ENCODE data around the gene ZNF678. TPM values are rescaled to one million over a fixed set of nuclear protein-coding genes. Genes with fewer than 3 reads are reported as not detected.
"Not testable (repeated sequence)": the region's sequence is repeated elsewhere in the genome, so short reads cannot be mapped to it uniquely, and the experiment has no call there.

Gene ZNF678
- total RNA-seq, 4 donors from 2014 or later: 4.3 to 10.0 (median 6.3) TPM

DNA sequence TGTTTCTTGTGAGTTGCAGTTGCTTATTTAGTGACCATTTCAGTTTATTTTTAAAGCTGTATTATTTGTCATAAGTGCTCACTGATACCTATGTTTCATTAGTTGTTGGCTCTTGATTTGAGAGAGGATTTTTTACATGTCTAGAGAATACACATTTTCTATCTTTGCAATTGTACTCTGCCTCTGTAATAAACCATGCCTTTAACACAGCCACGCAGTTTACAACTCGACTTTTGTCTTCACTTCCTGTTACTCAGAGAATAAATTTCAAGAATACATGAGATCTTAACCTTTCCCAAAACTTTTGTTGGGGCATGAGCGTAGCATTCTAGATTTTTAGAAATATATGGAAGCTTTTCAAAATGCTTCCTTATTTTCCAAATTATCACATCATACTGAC is 14.9 kb upstream of the ZNF678 start:
- no peak overlapping the region for H3K4me3 ChIP-seq
- peaks cover 0 to 6% (median 0%) of the 10 kb centered on the region in 3 donors for H3K4me1 ChIP-seq
- no peak overlapping the region for H3K27ac ChIP-seq
- ATAC-seq: no peak
- 39 to 75% methylated on average over 3 of the region's 3 CpGs for WGBS, 2 donors (ENCODE audit: low coverage in 1 of 2)
- no peak for TF ChIP-seq POLR2AphosphoS5 (IDR thresholded peaks at IDR 0.05)
- TF ChIP-seq POLR2A (IDR thresholded peaks at IDR 0.05): no peak
- no peak for TF ChIP-seq EP300 (IDR thresholded peaks at IDR 0.05)
- TF ChIP-seq, protein P1, sequence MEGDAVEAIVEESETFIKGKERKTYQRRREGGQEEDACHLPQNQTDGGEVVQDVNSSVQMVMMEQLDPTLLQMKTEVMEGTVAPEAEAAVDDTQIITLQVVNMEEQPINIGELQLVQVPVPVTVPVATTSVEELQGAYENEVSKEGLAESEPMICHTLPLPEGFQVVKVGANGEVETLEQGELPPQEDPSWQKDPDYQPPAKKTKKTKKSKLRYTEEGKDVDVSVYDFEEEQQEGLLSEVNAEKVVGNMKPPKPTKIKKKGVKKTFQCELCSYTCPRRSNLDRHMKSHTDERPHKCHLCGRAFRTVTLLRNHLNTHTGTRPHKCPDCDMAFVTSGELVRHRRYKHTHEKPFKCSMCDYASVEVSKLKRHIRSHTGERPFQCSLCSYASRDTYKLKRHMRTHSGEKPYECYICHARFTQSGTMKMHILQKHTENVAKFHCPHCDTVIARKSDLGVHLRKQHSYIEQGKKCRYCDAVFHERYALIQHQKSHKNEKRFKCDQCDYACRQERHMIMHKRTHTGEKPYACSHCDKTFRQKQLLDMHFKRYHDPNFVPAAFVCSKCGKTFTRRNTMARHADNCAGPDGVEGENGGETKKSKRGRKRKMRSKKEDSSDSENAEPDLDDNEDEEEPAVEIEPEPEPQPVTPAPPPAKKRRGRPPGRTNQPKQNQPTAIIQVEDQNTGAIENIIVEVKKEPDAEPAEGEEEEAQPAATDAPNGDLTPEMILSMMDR (IDR thresholded peaks at IDR 0.05): no peak
- peaks cover 0 to 18% (median 0%) of the 10 kb centered on the region in 3 donors for H3K9me3 ChIP-seq
- H3K27me3 ChIP-seq: no peaks in the 10 kb centered on the region
- no peaks in the 10 kb centered on the region for H3K36me3 ChIP-seq

DNA sequence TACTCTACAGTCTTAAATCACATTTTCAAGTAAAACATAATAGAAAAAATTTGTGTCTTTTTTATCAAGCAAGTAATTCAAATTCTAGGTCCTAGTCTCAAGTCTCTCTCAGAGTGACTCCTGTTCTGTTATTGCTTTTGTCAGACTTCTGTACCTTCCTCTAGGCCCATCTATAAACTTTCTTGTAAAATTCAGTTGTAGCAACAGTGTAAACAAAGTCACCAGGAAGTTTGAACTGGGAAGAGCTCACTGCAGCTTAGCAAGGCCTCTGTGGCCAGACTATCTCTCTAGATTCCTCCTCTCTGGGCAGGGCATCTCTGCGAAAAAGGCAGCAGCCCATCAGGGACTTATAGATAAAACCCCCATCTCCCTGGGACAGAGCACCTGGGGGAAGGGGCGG is 13.5 kb upstream of the ZNF678 start:
- TF ChIP-seq EP300 (IDR thresholded peaks at IDR 0.05) (no peak), POLR2A (IDR thresholded peaks at IDR 0.05) (no peak), POLR2AphosphoS5 (IDR thresholded peaks at IDR 0.05) (no peak)
- TF ChIP-seq, protein P1 (IDR thresholded peaks at IDR 0.05): no peak
- H3K4me1 ChIP-seq: no peaks in the 10 kb centered on the region
- H3K36me3 ChIP-seq: no peaks in the 10 kb centered on the region
- WGBS, 2 donors (ENCODE audit: low coverage in 1 of 2): no CpG with 5 or more reads among the region's 2 CpGs
- H3K4me3 ChIP-seq: no peak overlapping the region
- H3K27me3 ChIP-seq: no peaks in the 10 kb centered on the region
- peaks cover 0 to 18% (median 0%) of the 10 kb centered on the region in 3 donors for H3K9me3 ChIP-seq
- H3K27ac ChIP-seq: no peak overlapping the region
- ATAC-seq: no peak

DNA sequence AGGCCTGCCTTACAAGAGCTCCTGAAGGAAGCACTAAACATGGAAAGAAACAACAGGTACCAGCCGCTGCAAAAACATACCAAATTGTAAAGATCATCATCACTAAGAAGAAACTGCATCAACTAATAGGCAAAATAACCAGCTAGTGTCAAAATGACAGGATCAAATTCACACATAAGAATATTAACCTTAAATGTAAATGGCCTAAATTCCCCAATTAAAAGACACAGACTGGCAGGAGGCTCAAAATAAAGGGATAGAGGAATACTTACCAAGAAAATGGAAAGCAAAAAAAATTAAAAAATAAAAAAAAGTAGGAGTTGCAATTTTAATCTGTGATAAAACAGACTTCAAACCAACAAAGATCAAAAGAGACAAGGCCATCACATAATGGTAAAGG is 11.5 kb upstream of the ZNF678 start:
- H3K27ac ChIP-seq, H3K4me1 ChIP-seq, H3K27me3 ChIP-seq, ATAC-seq, H3K36me3 ChIP-seq, H3K4me3 ChIP-seq: not testable (repeated sequence)
- H3K9me3 ChIP-seq: peaks cover 0 to 18% (median 0%) of the 10 kb centered on the region in 3 donors
- WGBS, 2 donors (ENCODE audit: low coverage in 1 of 2): 86 to 100% methylated on average over 1 of the region's 1 CpG

DNA sequence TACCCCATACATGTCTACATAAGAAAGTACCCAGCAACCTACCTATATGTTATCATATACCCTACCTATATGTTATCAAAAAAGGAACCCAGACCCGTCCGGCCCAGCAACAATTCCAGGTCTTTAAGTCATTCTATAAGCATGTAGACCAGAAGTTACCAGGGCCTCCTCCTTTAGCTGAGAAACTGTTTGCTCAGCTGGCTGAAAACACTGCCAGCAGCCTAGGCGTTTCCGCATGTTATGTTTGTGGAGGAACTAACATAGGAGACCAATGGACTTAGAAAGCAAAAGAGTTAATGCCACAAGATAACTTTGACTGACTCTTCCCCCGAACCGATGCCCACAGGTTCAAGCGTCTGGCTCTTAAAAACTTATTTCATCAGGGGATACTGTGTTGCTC is 7.1 kb upstream of the ZNF678 start:
- peaks cover 34% of the 10 kb centered on the region for H3K27me3 ChIP-seq
- no peak for ATAC-seq
- H3K9me3 ChIP-seq: peaks cover 0 to 16% (median 0%) of the 10 kb centered on the region in 3 donors
- no peak overlapping the region for H3K4me3 ChIP-seq
- 90% methylated on average over 6 to 7 of the region's 7 CpGs for WGBS, 2 donors (ENCODE audit: low coverage in 1 of 2)
- H3K27ac ChIP-seq: no peak overlapping the region
- peaks cover 0 to 11% (median 0%) of the 10 kb centered on the region in 3 donors for H3K4me1 ChIP-seq
- TF ChIP-seq POLR2AphosphoS5 (IDR thresholded peaks at IDR 0.05) (no peak), EP300 (IDR thresholded peaks at IDR 0.05) (no peak), POLR2A (IDR thresholded peaks at IDR 0.05) (no peak)
- TF ChIP-seq, protein P1 (IDR thresholded peaks at IDR 0.05): no peak
- H3K36me3 ChIP-seq: no peaks in the 10 kb centered on the region

DNA sequence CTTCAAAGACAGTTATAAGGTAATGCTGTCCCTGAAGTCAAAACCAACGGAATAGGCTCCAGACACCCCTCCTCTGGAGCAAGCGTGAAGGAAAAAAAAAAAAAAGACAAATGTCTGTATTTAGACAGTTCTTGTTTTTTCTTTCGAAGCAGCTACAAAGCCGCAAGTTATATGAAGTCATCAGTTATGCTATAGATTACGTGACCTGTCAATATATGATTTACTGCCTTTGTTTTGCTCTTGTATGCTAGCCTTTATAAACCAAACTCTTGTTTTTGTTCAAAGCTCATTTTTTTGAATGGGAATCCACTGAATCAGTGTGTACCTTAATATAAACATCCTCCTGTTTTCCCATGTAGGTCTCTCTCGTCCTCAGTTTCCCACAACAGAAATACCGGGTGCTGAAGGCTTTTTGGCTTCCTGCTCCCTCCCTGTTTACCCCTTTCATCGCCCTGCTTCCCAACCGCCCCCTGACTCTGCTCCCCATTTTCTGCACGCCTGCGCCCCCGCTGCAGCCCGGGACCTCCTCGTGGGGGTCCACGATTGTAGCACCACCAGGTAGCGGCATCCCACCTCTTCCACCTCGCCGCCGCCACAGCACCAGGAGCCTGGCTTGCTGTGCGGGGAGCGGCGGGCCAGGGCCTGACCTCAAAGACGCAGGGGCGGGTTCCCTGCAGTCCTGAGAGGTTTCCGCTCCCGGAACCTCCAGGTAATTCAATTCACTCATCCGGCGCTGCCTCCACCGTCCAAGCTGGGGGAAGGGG is 5.2 kb upstream of the ZNF678 start:
- no peaks in the 10 kb centered on the region for H3K9me3 ChIP-seq
- peaks cover 0 to 11% (median 0%) of the 10 kb centered on the region in 3 donors for H3K4me1 ChIP-seq
- no peak for ATAC-seq
- H3K4me3 ChIP-seq: no peak overlapping the region
- 63 to 75% methylated on average over 8 to 12 of the region's 29 CpGs for WGBS, 2 donors (ENCODE audit: low coverage in 1 of 2)
- H3K27me3 ChIP-seq: peaks cover 41% of the 10 kb centered on the region
- no peaks in the 10 kb centered on the region for H3K36me3 ChIP-seq
- no peak overlapping the region for H3K27ac ChIP-seq
- TF ChIP-seq POLR2AphosphoS5 (IDR thresholded peaks at IDR 0.05): no peak
- TF ChIP-seq EP300 (IDR thresholded peaks at IDR 0.05): no peak
- TF ChIP-seq POLR2A (IDR thresholded peaks at IDR 0.05): no peak
- TF ChIP-seq, protein P1 (IDR thresholded peaks at IDR 0.05): no peak

All from gastroesophageal sphincter (tissue), 4 donors.